Endothelial cell of umbilical vein (primary cell): ENCODE data around the gene HEXIM1. TPM values are rescaled to one million over a fixed set of nuclear protein-coding genes. Genes with fewer than 3 reads are reported as not detected.

Source experiments
- BruUV-seq: library from RNA; stranded (reverse); fragments of 400-500 nt; replicated peaks from 2 replicates; lab custom pipeline; 2021; lab: Mats Ljungman, UMichigan
- CTCF ChIA-PET: fragments of 300-600, 350-600 bp; sonication (Branson Sonifier 250); formaldehyde crosslinking; loops from one replicate; lab custom pipeline; 2021; ENCODE audit warnings: antibody characterized with exemption, inconsistent platforms; lab: Charles Lee
- POLR2A ChIA-PET: fragments of 300-600, 350-600 bp; sonication (Branson Sonifier 250); formaldehyde crosslinking; loops from one replicate; lab custom pipeline; 2021; ENCODE audit warnings: antibody characterized with exemption, inconsistent platforms; lab: Charles Lee
- DNase-seq: peaks from one replicate; pipeline ENCODE4 v3.0.0-alpha.2; 2011; ENCODE audit warnings: low read depth, low spot score
- FAIRE-seq: peaks from 2 replicates; lab custom pipeline; 2011; peaks lifted over from hg19 to GRCh38; lab: Jason Lieb, UNC
- H2AFZ ChIP-seq: 2 replicates; pipeline ENCODE4 v1.6.0; 2012; ENCODE audit warnings: low read depth, low read length, control low read depth, inconsistent platforms
- H3K27ac ChIP-seq: 2 replicates; pipeline ENCODE4 v1.5.1; 2011; ENCODE audit warnings: low read depth, mild to moderate bottlenecking, control low read depth, low read length, moderate library complexity; ENCODE audit not compliant: insufficient read depth
- H3K27me3 ChIP-seq, 2 experiments: 2 replicates each; pipeline versions ENCODE4 v1.6.0 to v1.6.1; 2011; ENCODE audit warnings: low read length in 2 of 2, mixed read lengths in 1 of 2; ENCODE audit not compliant: control insufficient read depth in 2 of 2, insufficient read depth in 2 of 2
- H3K36me3 ChIP-seq, 2 experiments: 2 replicates in 1 of 2; 3 replicates in 1 of 2; pipeline ENCODE4 v1.5.1; 2011; ENCODE audit warnings: low read length in 2 of 2, mild to moderate bottlenecking in 1 of 2, moderate library complexity in 1 of 2; ENCODE audit not compliant: control insufficient read depth in 2 of 2, insufficient read depth in 2 of 2; ENCODE audit errors: extremely low read depth in 1 of 2
- H3K4me1 ChIP-seq: 3 replicates; pipeline ENCODE4 v1.5.1; 2011; ENCODE audit warnings: mild to moderate bottlenecking, low read length; ENCODE audit not compliant: control insufficient read depth, insufficient read depth; ENCODE audit errors: extremely low read depth
- H3K4me2 ChIP-seq: 2 replicates; pipeline ENCODE4 v1.6.1; 2011; ENCODE audit warnings: low read length, control low read depth, mixed read lengths; ENCODE audit not compliant: insufficient read depth
- H3K4me3 ChIP-seq, 3 experiments: fragments of 200-600 bp in 1 of 3; sonication (generic), shearing (Covaris generic) in 1 of 3; replicated peaks in 1 of 3; 2 replicates each; pipeline ENCODE4 v1.5.1; 2011 to 2016; ENCODE audit warnings: control low read depth in 3 of 3, low read length in 3 of 3, mild to moderate bottlenecking in 2 of 3, inconsistent platforms in 1 of 3, low read depth in 1 of 3, moderate library complexity in 1 of 3; ENCODE audit not compliant: insufficient read depth in 1 of 3
- H3K79me2 ChIP-seq: 2 replicates; pipeline ENCODE4 v1.6.0; 2012; ENCODE audit warnings: low read length, inconsistent platforms; ENCODE audit not compliant: control insufficient read depth, insufficient read depth
- H3K9ac ChIP-seq: replicated peaks from 2 replicates; pipeline ENCODE3; 2011; ENCODE audit warnings: low read length, control low read depth; ENCODE audit not compliant: insufficient read depth; ENCODE audit errors: extremely low read depth
- H3K9me1 ChIP-seq: replicated peaks from 3 replicates; pipeline ENCODE4 v1.6.0; 2011; ENCODE audit warnings: mild to moderate bottlenecking, low read length; ENCODE audit not compliant: control insufficient read depth, insufficient read depth; ENCODE audit errors: extremely low read depth
- H3K9me3 ChIP-seq: replicated peaks from 2 replicates; pipeline ENCODE4 v1.5.1; 2012; ENCODE audit warnings: low read length, inconsistent platforms; ENCODE audit not compliant: control insufficient read depth, insufficient read depth
- H4K20me1 ChIP-seq: replicated peaks from 2 replicates; pipeline ENCODE3; 2011; ENCODE audit warnings: mild to moderate bottlenecking, low read length; ENCODE audit not compliant: control insufficient read depth, insufficient read depth; ENCODE audit errors: extremely low read depth
- FOS ChIP-seq: IDR thresholded peaks from 2 replicates; pipeline ENCODE4 v1.6.1; 2011; ENCODE audit warnings: mild to moderate bottlenecking, low read length, moderate library complexity, borderline replicate concordance; ENCODE audit not compliant: insufficient read depth
- MYC ChIP-seq: IDR thresholded peaks from one replicate; pipeline ENCODE4 v1.6.1; 2011; ENCODE audit warnings: mild to moderate bottlenecking, low read depth, low read length
- POLR2A ChIP-seq: IDR thresholded peaks from 2 replicates; pipeline ENCODE4 v1.6.1; 2012; ENCODE audit warnings: low read depth, mild to moderate bottlenecking, control low read depth, low read length
- POLR2AphosphoS5 ChIP-seq: IDR thresholded peaks from 2 replicates; pipeline ENCODE4 v1.6.1; 2012; ENCODE audit warnings: low read depth, mild to moderate bottlenecking, control low read depth, low read length, moderate library complexity; ENCODE audit not compliant: insufficient read depth
- dilution Hi-C: fragments of 300-500 bp; cut with MboI; formaldehyde crosslinking; loops from one replicate; pipeline ENCODE4 v1.15.0; 2019; ENCODE audit warnings: low sequenced_read_pairs; ENCODE audit not compliant: extremely low pct_ligation_motif_present
- intact Hi-C: fragments of 100-400 bp; cut with micrococcal nuclease; formaldehyde crosslinking; loops from one replicate; pipeline ENCODE4 v1.10.0; 2022
- polyA plus RNA-seq, 4 experiments: library from polyadenylated mRNA; depleted of rRNA in 3 of 4; stranded (reverse) in 3 of 4; unstranded in 1 of 4; fragments of >200 nt; gene quantifications; 2 replicates each; pipeline versions ENCODE4 v1.2.1 to v1.2.3, GENCODE V29; 2011 to 2012; ENCODE audit warnings: missing spikeins in 1 of 4
- total RNA-seq: library from RNA; stranded (reverse); gene quantifications from 2 replicates; pipeline ENCODE4 v1.2.3, GENCODE V29; 2021
- TF ChIP-seq, protein P1 (sequence below): IDR thresholded peaks from 2 replicates; pipeline ENCODE4 v1.6.1; 2011; ENCODE audit not compliant: insufficient read depth, insufficient read length

HEXIM1 gene
- total and polyA plus RNA-seq, 2 donors (not counting 3 experiments of a cell fraction or from before 2014, with no cell fraction given), result 7.0 to 20.0 TPM

DNA sequence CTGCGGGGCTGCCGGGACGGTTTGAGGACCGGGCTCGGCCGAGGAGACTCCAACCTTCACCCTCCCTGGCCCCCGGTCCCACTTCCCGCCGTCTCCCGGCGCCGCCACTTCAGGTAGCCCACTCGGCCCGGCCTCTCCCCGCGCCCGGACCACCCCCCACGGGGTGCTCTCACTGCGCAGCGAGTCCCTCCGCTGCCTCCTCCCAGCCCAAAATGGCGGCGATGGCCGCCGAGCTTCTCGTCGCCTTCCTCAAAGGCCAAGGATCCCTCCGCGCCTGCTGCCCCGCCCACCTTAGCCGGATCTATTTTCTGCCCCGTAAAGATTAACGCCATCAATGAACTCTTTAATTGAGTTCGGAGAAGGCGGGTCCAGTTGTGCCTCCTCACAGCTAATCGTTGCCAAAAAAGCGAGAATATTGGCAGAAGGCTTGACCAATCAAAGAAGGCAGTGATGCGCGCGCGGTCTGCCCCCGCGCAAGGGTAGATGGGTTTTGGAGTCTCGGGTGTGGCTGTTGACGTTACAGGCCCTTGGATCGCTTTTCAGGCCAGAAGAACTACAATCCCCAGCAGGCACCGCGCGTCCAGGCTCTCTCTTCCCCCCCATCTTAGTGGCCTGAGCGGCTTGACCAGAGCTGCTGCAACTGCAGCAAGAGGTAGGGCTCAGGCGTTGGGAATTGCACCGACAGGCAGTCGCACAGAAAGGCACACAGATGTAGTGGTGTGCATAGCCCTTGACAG, 13.2 kb downstream of the HEXIM1 start, which contains the start of gene HEXIM2:
TSS of gene HEXIM2 (plus strand) at position 588 of the 737 bp plus-strand sequence. CDS start 919 bp downstream, outside the sequence.
- H2AFZ ChIP-seq, result peak within 1 kb of the TSS; percentile 86
- DNase-seq (peak; percentile 100), FAIRE-seq (peak; percentile 99)
- H3K4me1 ChIP-seq, result peaks cover 28% of the 10 kb centered on the region
- H3K9me1 ChIP-seq, result no peaks in the 10 kb centered on the region
- peaks cover 21% of the 10 kb centered on the region for H3K79me2 ChIP-seq
- H3K9me3 ChIP-seq, result no peaks in the 10 kb centered on the region
- peak within 1 kb of the TSS; percentile 98 for H3K9ac ChIP-seq
- intact Hi-C loops, result loop anchor here (1.0 kb wide), 2 partner anchors 13 to 26 kb away; partner anchors contain the start of genes ACBD4 and HEXIM1
- BruUV-seq, result no TSS peak
- TF ChIP-seq MYC (no peak), POLR2AphosphoS5 (peak; percentile 92), FOS (peak; percentile 20), POLR2A (peak; percentile 94)
- TF ChIP-seq, protein P1, sequence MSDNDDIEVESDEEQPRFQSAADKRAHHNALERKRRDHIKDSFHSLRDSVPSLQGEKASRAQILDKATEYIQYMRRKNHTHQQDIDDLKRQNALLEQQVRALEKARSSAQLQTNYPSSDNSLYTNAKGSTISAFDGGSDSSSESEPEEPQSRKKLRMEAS, result no peak
- ChIA-PET POLR2A (interaction anchor here (0.5 to 3.1 kb wide), 8 partner anchors 8 to 210 kb away, joined by 3 to 189 read pairs (median 4); partner anchors contain the start of genes ACBD4, HEXIM1 and MAP3K14), CTCF (interaction anchor here (0.5 to 6.0 kb wide), 7 partner anchors 11 to 90 kb away, joined by 3 to 153 read pairs (median 6); partner anchors contain the start of genes ACBD4 and HEXIM1)
- no peaks in the 10 kb centered on the region for H4K20me1 ChIP-seq
- peak within 1 kb of the TSS; percentile 93 for H3K4me2 ChIP-seq
- no peaks in the 10 kb centered on the region for H3K27me3 ChIP-seq
- peak within 1 kb of the TSS; percentile 91 for H3K27ac ChIP-seq
- peak within 1 kb of the TSS; percentile 60 to 92 (median 80) for H3K4me3 ChIP-seq
- no peaks in the 10 kb centered on the region for H3K36me3 ChIP-seq
- dilution Hi-C loops, result no loop called here
